ENCODE measurements around the gene SPINK8.

The SPINK8 gene

DNA sequence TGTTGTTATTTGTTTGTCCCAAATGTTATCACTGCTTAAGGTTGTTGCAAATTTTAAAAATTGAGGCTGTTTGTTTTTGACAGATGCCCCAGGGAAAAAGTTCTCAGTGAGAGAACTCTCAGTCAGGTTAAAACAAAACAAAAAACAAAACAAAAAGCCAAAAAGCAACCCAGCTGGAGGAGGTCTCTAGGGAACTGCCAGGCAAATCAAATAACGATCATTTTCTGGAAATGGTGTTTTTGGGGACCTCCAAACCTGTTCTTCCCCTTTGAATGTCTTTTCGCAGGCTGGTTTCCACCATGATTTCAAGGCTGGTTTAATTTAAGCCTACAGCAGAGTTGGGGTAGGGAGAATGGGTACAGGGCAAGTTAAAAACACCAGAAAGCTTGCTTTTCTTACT, 27.2 kb downstream of the SPINK8 start:
- Histone ChIP-seq H3K36me3 (no peaks in the 10 kb centered on the region), H3K9me3 (ENCODE audit: severe bottlenecking) (peaks cover 2% of the 10 kb centered on the region), H3K4me3 (ENCODE audit: low read depth, low read length) (no peak overlapping the region), H3K27ac (no peak overlapping the region), H3K27me3 (ENCODE audit: insufficient read depth, low read depth, severe bottlenecking) (no peaks in the 10 kb centered on the region)
- no peak for DNase-seq
- TF ChIP-seq, protein P1, sequence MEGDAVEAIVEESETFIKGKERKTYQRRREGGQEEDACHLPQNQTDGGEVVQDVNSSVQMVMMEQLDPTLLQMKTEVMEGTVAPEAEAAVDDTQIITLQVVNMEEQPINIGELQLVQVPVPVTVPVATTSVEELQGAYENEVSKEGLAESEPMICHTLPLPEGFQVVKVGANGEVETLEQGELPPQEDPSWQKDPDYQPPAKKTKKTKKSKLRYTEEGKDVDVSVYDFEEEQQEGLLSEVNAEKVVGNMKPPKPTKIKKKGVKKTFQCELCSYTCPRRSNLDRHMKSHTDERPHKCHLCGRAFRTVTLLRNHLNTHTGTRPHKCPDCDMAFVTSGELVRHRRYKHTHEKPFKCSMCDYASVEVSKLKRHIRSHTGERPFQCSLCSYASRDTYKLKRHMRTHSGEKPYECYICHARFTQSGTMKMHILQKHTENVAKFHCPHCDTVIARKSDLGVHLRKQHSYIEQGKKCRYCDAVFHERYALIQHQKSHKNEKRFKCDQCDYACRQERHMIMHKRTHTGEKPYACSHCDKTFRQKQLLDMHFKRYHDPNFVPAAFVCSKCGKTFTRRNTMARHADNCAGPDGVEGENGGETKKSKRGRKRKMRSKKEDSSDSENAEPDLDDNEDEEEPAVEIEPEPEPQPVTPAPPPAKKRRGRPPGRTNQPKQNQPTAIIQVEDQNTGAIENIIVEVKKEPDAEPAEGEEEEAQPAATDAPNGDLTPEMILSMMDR (IDR thresholded peaks at IDR 0.05; ENCODE audit: low read depth, low read length) = no peak

DNA sequence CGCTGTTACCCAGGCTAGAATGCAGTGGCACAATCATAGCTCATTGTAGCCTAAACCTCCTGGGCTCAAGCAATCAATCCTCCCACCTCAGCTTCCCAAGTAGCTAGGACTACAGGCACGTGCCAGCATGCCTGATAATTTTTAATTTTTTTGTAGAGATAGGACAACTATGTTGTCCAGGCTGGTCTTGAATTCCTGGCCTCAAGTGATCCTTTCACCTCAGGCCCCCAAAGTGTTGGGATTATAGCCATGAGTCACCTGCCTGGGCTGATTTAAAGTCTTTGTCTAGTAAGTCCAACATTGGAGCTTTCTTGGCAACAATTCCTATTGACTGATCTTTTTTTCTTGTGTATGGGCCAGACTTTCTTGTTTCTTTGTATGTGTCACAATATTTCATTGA, 28.1 kb downstream of the SPINK8 start:
- no peaks in the 10 kb centered on the region for H3K27me3 ChIP-seq (ENCODE audit: insufficient read depth, low read depth, severe bottlenecking)
- DNase-seq = no peak
- TF ChIP-seq, protein P1 (IDR thresholded peaks at IDR 0.05; ENCODE audit: low read depth, low read length) = no peak
- H3K9me3 ChIP-seq (ENCODE audit: severe bottlenecking) = peaks cover 2% of the 10 kb centered on the region
- no peak overlapping the region for H3K27ac ChIP-seq
- no peaks in the 10 kb centered on the region for H3K36me3 ChIP-seq
- H3K4me3 ChIP-seq (ENCODE audit: low read depth, low read length) = no peak overlapping the region

GRCh38 chr3:48303021-48303420, 30.4 kb downstream of the SPINK8 start:
- H3K27ac ChIP-seq = no peak overlapping the region
- no peak for DNase-seq
- peaks cover 3% of the 10 kb centered on the region; the same call in 1 of the 2 replicates for H3K36me3 ChIP-seq
- H3K4me3 ChIP-seq (ENCODE audit: low read depth, low read length) = no peak overlapping the region
- no peaks in the 10 kb centered on the region for H3K27me3 ChIP-seq (ENCODE audit: insufficient read depth, low read depth, severe bottlenecking)
- TF ChIP-seq, protein P1 (IDR thresholded peaks at IDR 0.05; ENCODE audit: low read depth, low read length) = no peak
- H3K9me3 ChIP-seq (ENCODE audit: severe bottlenecking) = peaks cover 2% of the 10 kb centered on the region

- Histone ChIP-seq H3K27me3 (ENCODE audit: insufficient read depth, low read depth, severe bottlenecking) (no peaks in the 10 kb centered on the region), H3K9me3 (ENCODE audit: severe bottlenecking) (peaks cover 2% of the 10 kb centered on the region), H3K4me3 (ENCODE audit: low read depth, low read length) (peak overlapping the region; percentile 76), H3K36me3 (peaks cover 13% of the 10 kb centered on the region), H3K27ac (peak overlapping the region; percentile 97)
- TF ChIP-seq, protein P1 (IDR thresholded peaks at IDR 0.05; ENCODE audit: low read depth, low read length) = no peak
- DNase-seq = no peak
Measured at GRCh38 chr3:48301800-48302166, 31.7 kb downstream of the SPINK8 start.

GRCh38 chr3:48301020-48301799, 32.3 kb downstream of the SPINK8 start, which contains the start of gene NME6:
Gene NME6 (minus strand): TSS chr3:48301367.
- H3K4me3 ChIP-seq (ENCODE audit: low read depth, low read length) = peak within 1 kb of the TSS; percentile 76
- peaks cover 19% of the 10 kb centered on the region for H3K36me3 ChIP-seq
- TF ChIP-seq, protein P1 (IDR thresholded peaks at IDR 0.05; ENCODE audit: low read depth, low read length) = no peak
- H3K9me3 ChIP-seq (ENCODE audit: severe bottlenecking) = peaks cover 2% of the 10 kb centered on the region
- peak within 1 kb of the TSS; percentile 97 for H3K27ac ChIP-seq
- no peaks in the 10 kb centered on the region for H3K27me3 ChIP-seq (ENCODE audit: insufficient read depth, low read depth, severe bottlenecking)
- DNase-seq = peak; percentile 91

Data from WERI-Rb-1 (cell line).